NK-92 treated with Interleukin-12 subunit alpha and Interleukin-12 subunit beta, amount 100 ng/mL, for 24 hours (cell line): ENCODE measurements around the gene DYNLRB1.

Experiments
- DNase-seq: peaks from one replicate; lab custom pipeline; 2025; lab: John Stamatoyannopoulos, UW

DYNLRB1 gene

GRCh38 chr20:34534391-34535165 is 18.4 kb downstream of the DYNLRB1 start:
- no peak for DNase-seq

GRCh38 chr20:34535301-34535840 is 19.1 kb downstream of the DYNLRB1 start:
- DNase-seq = no peak

GRCh38 chr20:34535857-34536256 is 19.6 kb downstream of the DYNLRB1 start:
- no peak for DNase-seq

- DNase-seq = no peak
Measured at GRCh38 chr20:34536798-34537394, 20.7 kb downstream of the DYNLRB1 start.

GRCh38 chr20:34537651-34538050 is 21.4 kb downstream of the DYNLRB1 start:
- no peak for DNase-seq

- peak; percentile 30 for DNase-seq
Measured at GRCh38 chr20:34538671-34539123, 22.5 kb downstream of the DYNLRB1 start.

GRCh38 chr20:34539756-34540155 is 23.5 kb downstream of the DYNLRB1 start:
- no peak for DNase-seq

GRCh38 chr20:34540596-34541263 is 24.5 kb downstream of the DYNLRB1 start:
- DNase-seq = no peak

GRCh38 chr20:34541264-34541901 is 25.2 kb downstream of the DYNLRB1 start:
- DNase-seq = no peak

GRCh38 chr20:34541917-34542316 is 25.7 kb downstream of the DYNLRB1 start:
- DNase-seq = no peak

- no peak for DNase-seq
Measured at GRCh38 chr20:34542439-34542838, 26.2 kb downstream of the DYNLRB1 start.

- DNase-seq = no peak
Measured at GRCh38 chr20:34543463-34544056, 27.3 kb downstream of the DYNLRB1 start.

- DNase-seq = no peak
Measured at GRCh38 chr20:34544109-34544796, 28.0 kb downstream of the DYNLRB1 start.

GRCh38 chr20:34546751-34547181 is 30.5 kb downstream of the DYNLRB1 start:
- DNase-seq = no peak

GRCh38 chr20:34547844-34548613 is 31.8 kb downstream of the DYNLRB1 start:
- DNase-seq = no peak

- no peak for DNase-seq
Measured at GRCh38 chr20:34549291-34549928, 33.2 kb downstream of the DYNLRB1 start.

- no peak for DNase-seq
Measured at GRCh38 chr20:34549929-34550305, 33.7 kb downstream of the DYNLRB1 start.

- no peak for DNase-seq
Measured at GRCh38 chr20:34552569-34552968, 36.3 kb downstream of the DYNLRB1 start.

- no peak for DNase-seq
Measured at GRCh38 chr20:34553366-34553867, 37.2 kb downstream of the DYNLRB1 start.

- DNase-seq = no peak
Measured at GRCh38 chr20:34557936-34558319, 41.7 kb downstream of the DYNLRB1 start.
